ENCODE results near the gene ZRANB1.

ZRANB1 gene

GRCh38 chr10:125034675-125035074 lies 92.8 kb downstream of the ZRANB1 start:
- DNase-seq (ENCODE audit: low read depth in 2 of 2), result no peak

DNA sequence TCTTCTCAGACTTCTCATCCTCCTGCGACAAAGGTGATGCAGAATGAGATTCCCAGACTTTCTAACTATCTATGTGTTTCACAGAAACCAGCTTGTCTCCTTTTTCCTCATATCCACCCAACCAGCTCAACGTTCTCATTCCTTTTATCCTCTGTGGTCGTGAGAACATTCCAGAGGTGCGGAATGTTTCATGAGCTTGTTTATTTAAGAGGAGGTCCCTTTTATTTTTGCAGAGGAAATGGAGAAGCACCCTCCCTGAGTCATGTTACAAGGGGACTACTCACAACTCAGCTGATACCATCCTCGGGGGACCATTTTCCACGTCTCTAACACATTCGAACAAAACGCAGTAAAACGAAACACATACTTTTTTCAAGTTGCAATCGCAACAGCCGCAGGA lies 93.2 kb downstream of the ZRANB1 start:
- no peak for DNase-seq (ENCODE audit: low read depth in 2 of 2)

DNA sequence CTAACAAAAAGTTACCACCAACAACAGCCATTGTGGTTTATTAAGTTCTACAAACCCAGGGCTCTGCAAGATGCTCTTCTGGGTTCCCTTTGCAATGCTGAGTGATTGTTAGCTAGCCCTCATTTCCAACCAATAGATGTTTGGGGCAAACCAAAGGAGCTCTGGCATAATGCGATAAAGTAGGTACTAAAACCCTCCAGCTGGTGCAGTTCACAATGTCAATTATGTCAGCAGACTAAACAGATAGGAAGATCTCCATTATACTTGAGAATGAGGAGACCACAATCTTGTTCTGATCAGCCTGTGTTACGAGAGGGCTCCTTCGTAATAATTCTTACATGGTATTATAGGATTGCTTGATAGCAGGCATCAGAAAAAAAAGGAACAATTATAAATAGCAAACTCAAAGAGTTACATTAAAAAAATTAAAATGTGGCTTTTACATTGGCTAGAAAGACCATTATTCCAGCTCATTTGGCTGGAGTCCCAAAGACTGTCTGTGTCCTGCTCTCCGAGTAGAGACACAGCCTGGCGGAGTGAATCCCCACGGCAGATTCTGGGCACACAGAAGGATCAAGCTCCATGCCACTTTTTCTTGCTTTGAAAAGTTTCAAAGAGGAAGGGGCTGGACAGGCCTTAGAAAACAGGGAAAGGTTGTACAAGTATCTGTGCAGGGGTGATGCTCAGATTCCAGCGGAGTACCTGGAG lies 93.8 kb downstream of the ZRANB1 start:
- DNase-seq (ENCODE audit: low read depth in 2 of 2), result no peak

DNA sequence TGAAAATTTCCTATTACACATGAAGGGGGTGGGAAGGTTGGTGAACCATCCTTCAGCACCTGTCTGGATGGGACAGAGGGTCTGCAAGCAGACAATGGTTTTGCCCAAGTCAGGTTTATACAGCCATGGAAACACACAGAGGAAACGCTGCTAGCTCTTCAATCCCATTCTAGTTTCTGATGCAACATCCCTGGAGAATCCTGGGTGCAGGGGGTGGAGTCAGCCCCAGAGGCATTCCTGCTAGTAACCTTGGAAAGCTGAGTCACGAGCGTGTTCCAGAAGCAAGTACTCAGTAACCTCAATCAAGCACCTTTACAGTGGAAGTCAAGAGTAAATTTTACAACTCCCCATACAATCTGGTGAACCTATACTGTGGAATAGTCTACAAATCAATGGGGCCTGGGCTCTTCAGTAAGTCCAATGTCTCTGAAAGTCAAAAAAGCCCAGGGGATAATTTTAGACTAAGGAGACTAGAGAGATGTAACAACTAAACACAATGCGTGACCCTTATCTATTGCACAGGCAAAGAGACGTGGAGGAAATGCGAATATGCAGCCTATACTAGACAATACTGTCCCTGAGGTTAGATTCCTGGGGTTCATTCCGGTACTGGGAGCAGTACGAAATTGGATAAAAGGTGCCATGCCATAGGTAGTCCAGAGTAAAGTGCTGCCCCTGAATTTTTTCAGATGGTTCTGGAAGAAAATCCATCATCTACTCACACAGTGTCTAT lies 95.4 kb downstream of the ZRANB1 start:
- DNase-seq (ENCODE audit: low read depth in 2 of 2), result no peak

All from stimulated activated CD8-positive, alpha-beta memory T cell treated with anti-CD3 and anti-CD28 coated beads, Interleukin-7, amount 100 ng/mL, for 4 hours (primary cell).